Gastrocnemius medialis (tissue), 4 donors: Measurements from ENCODE around the gene HYAL1.

Source experiments
- CTCF ChIP-seq, 5 experiments: fragments of 450-650 bp in 3 of 5; fragments of 200-600 bp in 2 of 5; sonication (generic) in 2 of 5; IDR thresholded peaks in 4 of 5; conservative IDR thresholded peaks in 1 of 5; 1 replicate in 4 of 5; 2 replicates in 1 of 5; pipeline ENCODE4 v1.5.1; 2016 to 2019; ENCODE audit warnings: antibody characterized with exemption in 5 of 5, mild to moderate bottlenecking in 3 of 5, moderate library complexity in 3 of 5
- POLR2A ChIP-seq, 2 donors: fragments of 450-650 bp; IDR thresholded peaks; one replicate each; pipeline ENCODE4 v1.6.1; 2017; ENCODE audit warnings: antibody characterized with exemption in 2 of 2, mild to moderate bottlenecking in 2 of 2, moderate library complexity in 2 of 2

DNA sequence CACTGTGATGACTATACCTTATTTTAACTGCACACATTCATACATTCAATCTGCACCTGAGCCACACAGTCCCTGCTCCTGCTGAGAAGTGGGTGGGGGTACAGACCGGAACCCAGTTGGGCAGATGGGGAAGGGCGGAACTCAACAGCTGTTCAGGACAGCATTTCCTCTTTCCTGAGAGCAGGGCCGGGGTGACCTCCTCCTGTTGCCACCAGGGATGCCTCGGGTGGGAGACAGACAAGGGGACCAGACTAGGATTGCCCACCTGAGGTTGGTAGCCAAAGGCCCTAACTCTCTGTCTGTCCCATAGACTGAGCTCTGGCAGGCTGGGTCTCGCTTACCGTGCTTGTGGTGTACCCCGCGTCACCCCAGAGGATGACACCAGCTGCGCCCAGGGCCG lies 15.2 kb upstream of the HYAL1 start:
- TF ChIP-seq CTCF (IDR thresholded peaks at IDR 0.05 in 4 of 5, conservative IDR thresholded peaks at IDR 0.05 in 1 of 5) = no peak
- TF ChIP-seq POLR2A (IDR thresholded peaks at IDR 0.05) = no peak
